ENCODE measurements around the gene SPEM2. TPM values are rescaled to one million over a fixed set of nuclear protein-coding genes. Genes with fewer than 3 reads are reported as not detected.

SPEM2 gene
- polyA plus RNA-seq, 3 donors from 2014 or later = not detected

Other genes with a start within 250 kb of the SPEM2 start
- under 1 TPM; 0.55 to 0.84 (median 0.81) TPM for gene ASGR1, start 246.2 kb upstream of the SPEM2 start, polyA plus RNA-seq
- gene DLG4, start 205.8 kb upstream of the SPEM2 start, polyA plus RNA-seq = under 1 TPM in 1 of 3 donors, not detected in 2; 0.36 TPM
- 100 to 1,000 TPM; 138 to 180 (median 141) TPM for gene ACADVL, start 205.7 kb upstream of the SPEM2 start, polyA plus RNA-seq
- 10 to 100 TPM; 19.4 to 28.5 (median 25.2) TPM for gene DVL2, start 191.1 kb upstream of the SPEM2 start, polyA plus RNA-seq
- gene PHF23, start 186.2 kb upstream of the SPEM2 start, polyA plus RNA-seq = 10 to 100 TPM; 11.9 to 41.4 (median 17.7) TPM
- 100 to 1,000 TPM; 764 to 982 (median 905) TPM for gene GABARAP, start 183.2 kb upstream of the SPEM2 start, polyA plus RNA-seq
- 10 to 100 TPM; 33.2 to 61.1 (median 57.8) TPM for gene CTDNEP1, start 173.9 kb upstream of the SPEM2 start, polyA plus RNA-seq
- 100 to 1,000 TPM in 1 of 3 donors, 10 to 100 TPM in 2; 65.0 to 108 (median 89.0) TPM for gene ELP5, start 173.4 kb upstream of the SPEM2 start, polyA plus RNA-seq
- 1 to 10 TPM; 2.5 to 8.7 (median 3.7) TPM for gene CLDN7, start 163.1 kb upstream of the SPEM2 start, polyA plus RNA-seq
- gene SLC2A4, start 143.9 kb upstream of the SPEM2 start, polyA plus RNA-seq = under 1 TPM in 1 of 3 donors, not detected in 2; 0.26 TPM
- gene YBX2, start 131.0 kb upstream of the SPEM2 start, polyA plus RNA-seq = not detected
- 100 to 1,000 TPM; 235 to 814 (median 797) TPM for gene EIF5A, start 118.0 kb upstream of the SPEM2 start, polyA plus RNA-seq
- 100 to 1,000 TPM; 100 to 129 (median 123) TPM for gene GPS2, start 110.3 kb upstream of the SPEM2 start, polyA plus RNA-seq
- gene NEURL4, start 96.3 kb upstream of the SPEM2 start, polyA plus RNA-seq = 1 to 10 TPM in 2 of 3 donors, under 1 TPM in 1; 0.58 to 2.8 (median 1.4) TPM
- 100 to 1,000 TPM; 137 to 227 (median 214) TPM for gene ACAP1, start 89.1 kb upstream of the SPEM2 start, polyA plus RNA-seq
- 10 to 100 TPM in 1 of 3 donors, 1 to 10 TPM in 2; 5.5 to 13.0 (median 9.4) TPM for gene KCTD11, start 73.5 kb upstream of the SPEM2 start, polyA plus RNA-seq
- not detected for gene TMEM95, start 70.5 kb upstream of the SPEM2 start, polyA plus RNA-seq
- gene TNK1, start 44.5 kb upstream of the SPEM2 start, polyA plus RNA-seq = under 1 TPM in 2 of 3 donors, not detected in 1; 0.21 to 0.29 TPM
- gene PLSCR3, start 31.1 kb upstream of the SPEM2 start, polyA plus RNA-seq = 10 to 100 TPM; 38.1 to 82.5 (median 54.2) TPM
- 100 to 1,000 TPM in 1 of 3 donors, 10 to 100 TPM in 2; 30.7 to 116 (median 60.7) TPM for gene TMEM256, start 21.5 kb upstream of the SPEM2 start, polyA plus RNA-seq
- gene NLGN2, start 17.8 kb upstream of the SPEM2 start, polyA plus RNA-seq = not detected
- gene SPEM1, start 5.3 kb upstream of the SPEM2 start, polyA plus RNA-seq = not detected
- gene SPEM3, start 3.2 kb downstream of the SPEM2 start, polyA plus RNA-seq = not detected
- 10 to 100 TPM; 15.9 to 27.9 (median 16.4) TPM for gene TMEM102, start 9.8 kb downstream of the SPEM2 start, polyA plus RNA-seq
- not detected for gene FGF11, start 13.9 kb downstream of the SPEM2 start, polyA plus RNA-seq
- gene CHRNB1, start 19.4 kb downstream of the SPEM2 start, polyA plus RNA-seq = 10 to 100 TPM; 32.4 to 41.3 (median 38.5) TPM
- 10 to 100 TPM in 1 of 3 donors, 1 to 10 TPM in 2; 4.4 to 25.8 (median 8.3) TPM for gene ZBTB4, start 54.0 kb downstream of the SPEM2 start, polyA plus RNA-seq
- gene SLC35G6, start 55.8 kb downstream of the SPEM2 start, polyA plus RNA-seq = not detected
- 10 to 100 TPM; 16.0 to 67.8 (median 25.7) TPM for gene POLR2A, start 58.8 kb downstream of the SPEM2 start, polyA plus RNA-seq
- 10 to 100 TPM; 32.1 to 69.9 (median 32.7) TPM for gene TNFSF12, start 123.4 kb downstream of the SPEM2 start, polyA plus RNA-seq
- gene TNFSF13, start 133.1 kb downstream of the SPEM2 start, polyA plus RNA-seq = 1 to 10 TPM; 1.4 to 6.1 (median 5.3) TPM
- 10 to 100 TPM; 17.5 to 19.4 (median 19.0) TPM for gene SENP3, start 136.3 kb downstream of the SPEM2 start, polyA plus RNA-seq
- 1 to 10 TPM; 1.9 to 6.5 (median 6.1) TPM for gene CD68, start 154.0 kb downstream of the SPEM2 start, polyA plus RNA-seq
- gene MPDU1, start 158.2 kb downstream of the SPEM2 start, polyA plus RNA-seq = 10 to 100 TPM; 31.6 to 44.0 (median 41.6) TPM
- gene SOX15, start 164.5 kb downstream of the SPEM2 start, polyA plus RNA-seq = not detected
- gene FXR2, start 189.3 kb downstream of the SPEM2 start, polyA plus RNA-seq = 10 to 100 TPM in 2 of 3 donors, 1 to 10 TPM in 1; 8.3 to 25.1 (median 10.4) TPM
- gene SAT2, start 202.2 kb downstream of the SPEM2 start, polyA plus RNA-seq = 10 to 100 TPM; 33.9 to 39.1 (median 35.4) TPM
- not detected for gene SHBG, start 204.5 kb downstream of the SPEM2 start, polyA plus RNA-seq
- gene ATP1B2, start 225.3 kb downstream of the SPEM2 start, polyA plus RNA-seq = not detected

Data from immature natural killer cell (primary cell).